GM21360 (cell line): ENCODE data around the gene CACNA1C.

Experiments used
- ATAC-seq: cut with Tn5 transposase; IDR thresholded peaks from one replicate; pipeline ENCODE4 v1.9.1; 2021; ENCODE audit warnings: mild to moderate bottlenecking, moderate library complexity; ENCODE audit not compliant: unreplicated experiment

CACNA1C gene

GRCh38 chr12:2526371-2526770 is 473.6 kb downstream of the CACNA1C start:
- no peak for ATAC-seq

DNA sequence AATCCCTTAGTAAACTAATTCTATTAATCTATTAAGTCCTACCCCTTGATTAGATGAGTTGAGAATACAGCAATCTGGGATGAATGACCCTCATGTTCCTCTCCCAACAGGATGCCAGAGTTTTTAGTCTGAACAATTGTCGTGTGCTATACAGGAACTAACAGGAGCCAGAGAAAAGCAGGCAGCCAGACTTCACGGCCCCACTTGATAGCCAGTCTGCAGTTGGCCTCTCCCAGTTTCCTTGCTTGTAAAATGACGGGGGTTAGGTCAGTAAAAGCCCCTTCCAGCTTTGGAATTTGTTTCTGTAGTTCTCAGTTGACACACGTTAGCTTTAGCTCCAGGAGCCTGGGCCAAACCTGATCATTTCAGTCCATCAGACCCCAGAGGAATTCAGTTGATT is 475.2 kb downstream of the CACNA1C start:
- ATAC-seq = no peak

DNA sequence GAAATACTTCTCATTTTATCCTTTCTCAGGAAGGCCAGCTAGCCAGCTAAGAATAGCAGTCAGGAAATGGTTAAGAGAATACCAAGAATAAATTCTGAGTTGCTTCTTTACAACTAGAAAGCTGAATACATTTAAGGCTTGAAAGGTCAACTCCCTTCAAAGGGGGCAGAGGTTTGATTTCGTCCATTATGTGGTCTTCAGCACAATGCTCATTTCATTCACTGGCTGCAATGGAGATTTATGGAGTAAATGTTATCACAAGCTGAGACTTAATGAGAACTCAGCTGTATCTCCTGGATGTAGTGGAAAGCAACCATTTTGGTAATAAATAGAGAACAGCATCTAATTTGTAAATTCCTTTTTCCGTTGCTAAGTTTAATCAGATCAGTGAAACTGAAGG is 477.0 kb downstream of the CACNA1C start:
- ATAC-seq = no peak

GRCh38 chr12:2531371-2531770 is 478.6 kb downstream of the CACNA1C start:
- ATAC-seq = no peak

- no peak for ATAC-seq
These were observed 480.2 kb downstream of the CACNA1C start for GRCh38 chr12:2533036-2533435.

GRCh38 chr12:2535583-2536204 is 482.9 kb downstream of the CACNA1C start:
- no peak for ATAC-seq

- ATAC-seq = no peak
These were observed 483.9 kb downstream of the CACNA1C start for GRCh38 chr12:2536724-2537123.

DNA sequence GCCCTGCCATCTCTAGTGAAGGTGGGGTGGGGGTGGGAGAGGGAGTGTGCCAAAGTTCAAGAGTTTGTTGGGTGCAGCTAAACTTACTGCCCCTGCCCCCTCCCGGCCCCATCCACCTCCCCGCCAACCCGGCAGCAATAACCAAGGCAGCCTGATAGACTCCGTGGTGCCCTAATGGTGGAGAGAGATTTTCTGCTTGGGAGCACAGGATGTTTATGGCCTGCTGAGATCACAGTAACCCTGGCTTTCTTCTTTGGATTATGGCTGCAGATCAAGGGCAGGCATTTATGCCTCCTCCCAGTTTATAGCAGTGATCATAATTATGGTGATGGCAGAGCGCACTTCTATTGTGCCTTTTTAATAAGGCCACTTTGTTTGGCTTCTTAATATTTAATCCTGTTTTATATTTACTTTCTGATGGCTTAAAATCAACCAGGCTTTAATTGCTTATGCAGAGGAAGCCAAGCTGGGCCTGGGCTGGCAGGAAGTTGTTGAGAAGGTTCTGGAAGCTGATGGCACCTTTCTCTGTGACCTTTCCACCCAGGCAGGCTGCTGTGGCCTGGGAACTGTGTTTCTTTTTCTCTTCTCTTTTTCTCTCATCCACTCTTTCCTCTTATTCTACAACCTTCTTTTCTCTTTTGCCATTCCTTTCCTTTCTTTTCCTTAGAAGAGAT is 485.2 kb downstream of the CACNA1C start:
- no peak for ATAC-seq

DNA sequence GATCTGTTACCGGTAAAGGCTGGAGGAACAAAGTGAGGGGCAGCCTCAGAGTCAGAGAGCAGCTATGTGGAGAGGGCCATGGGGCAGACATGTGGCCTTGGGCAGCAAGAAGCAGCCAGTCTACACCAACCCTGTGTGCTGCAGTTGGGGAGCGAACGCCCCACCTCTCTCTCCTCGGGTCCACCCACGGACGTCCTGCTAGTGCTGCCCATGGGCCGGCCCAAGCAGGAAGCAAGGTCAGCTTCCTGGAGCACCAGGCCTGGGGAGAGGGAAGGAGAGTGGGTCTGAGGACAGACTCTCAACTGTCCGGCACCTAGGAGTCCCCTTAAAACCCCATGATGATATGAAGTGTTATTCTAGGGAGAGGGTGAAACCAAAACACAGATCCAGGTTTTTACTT is 487.2 kb downstream of the CACNA1C start:
- no peak for ATAC-seq

- ATAC-seq = no peak
These were observed 487.8 kb downstream of the CACNA1C start for GRCh38 chr12:2540535-2540941.

GRCh38 chr12:2541631-2542204 is 488.9 kb downstream of the CACNA1C start:
- no peak for ATAC-seq

DNA sequence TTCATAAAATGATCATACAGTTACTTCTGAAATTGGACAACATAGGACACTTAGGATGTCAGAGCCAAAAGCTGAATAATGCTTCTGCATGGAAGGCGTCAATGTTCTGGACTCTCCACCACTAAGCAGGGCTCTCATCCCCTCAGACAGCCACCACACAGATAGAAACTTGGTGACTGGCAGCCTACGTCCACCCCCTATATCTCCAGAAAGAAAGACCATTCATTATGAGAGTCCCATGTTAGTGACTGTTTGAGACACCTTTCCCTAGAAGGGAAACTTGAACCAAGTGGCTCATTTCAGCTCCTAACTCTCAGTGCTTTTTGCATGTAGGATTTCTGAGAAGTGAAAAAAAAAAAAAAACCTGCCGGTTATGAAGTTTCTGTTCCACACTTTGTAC is 491.0 kb downstream of the CACNA1C start:
- no peak for ATAC-seq

DNA sequence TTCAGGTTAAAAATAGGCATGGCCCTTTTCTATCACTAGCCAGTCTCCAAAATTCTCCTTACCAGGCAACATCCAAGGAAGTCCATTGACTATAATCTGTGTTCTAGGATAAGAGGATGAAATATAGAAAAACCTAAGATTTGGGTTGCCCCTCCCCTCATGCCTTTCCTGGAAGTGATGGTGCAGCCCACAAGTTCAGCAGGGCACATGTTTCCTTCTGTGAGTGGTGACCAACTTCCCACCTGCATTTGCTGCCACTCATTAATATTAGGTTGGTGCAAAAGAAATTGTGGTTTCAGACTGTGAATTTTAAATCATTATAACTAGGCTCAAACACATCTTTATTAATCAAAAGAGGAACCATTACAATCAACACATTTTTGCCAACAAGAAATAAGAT is 491.4 kb downstream of the CACNA1C start:
- no peak for ATAC-seq

DNA sequence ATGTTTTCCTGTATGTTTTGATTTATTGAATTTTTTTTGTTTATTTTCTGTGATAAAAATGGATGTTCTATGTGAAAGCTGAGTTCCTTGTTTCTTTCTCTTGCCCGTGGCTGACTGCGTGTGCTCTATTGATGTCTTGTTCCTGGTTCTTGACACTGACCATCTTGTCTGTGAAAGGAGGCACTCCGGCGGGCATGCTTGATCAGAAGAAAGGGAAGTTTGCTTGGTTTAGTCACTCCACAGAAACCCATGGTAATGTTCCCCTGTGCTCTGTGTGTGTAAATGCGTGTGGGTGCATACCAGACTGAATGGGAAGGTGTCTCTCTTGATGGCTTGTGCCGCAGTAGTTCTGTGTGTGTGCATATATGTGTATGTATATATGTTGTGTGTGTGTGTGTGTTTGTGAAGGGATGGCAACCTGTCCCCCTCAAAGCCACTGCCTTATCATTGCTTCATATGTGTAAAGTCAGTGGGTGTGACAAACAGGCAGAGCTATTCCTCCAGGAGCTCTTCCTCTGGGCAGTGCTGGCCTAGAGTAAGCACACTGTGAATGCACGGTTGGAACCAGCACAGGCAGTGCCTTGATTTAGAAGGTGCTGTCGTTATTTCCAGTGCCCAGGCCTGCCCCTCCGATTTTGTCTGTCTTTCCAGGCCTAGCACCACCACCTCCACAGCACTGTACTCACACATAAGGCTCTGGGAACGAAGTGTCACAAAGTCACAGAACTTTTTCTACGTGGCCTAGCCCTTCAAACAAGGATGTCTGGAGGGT is 494.7 kb downstream of the CACNA1C start:
- no peak for ATAC-seq

DNA sequence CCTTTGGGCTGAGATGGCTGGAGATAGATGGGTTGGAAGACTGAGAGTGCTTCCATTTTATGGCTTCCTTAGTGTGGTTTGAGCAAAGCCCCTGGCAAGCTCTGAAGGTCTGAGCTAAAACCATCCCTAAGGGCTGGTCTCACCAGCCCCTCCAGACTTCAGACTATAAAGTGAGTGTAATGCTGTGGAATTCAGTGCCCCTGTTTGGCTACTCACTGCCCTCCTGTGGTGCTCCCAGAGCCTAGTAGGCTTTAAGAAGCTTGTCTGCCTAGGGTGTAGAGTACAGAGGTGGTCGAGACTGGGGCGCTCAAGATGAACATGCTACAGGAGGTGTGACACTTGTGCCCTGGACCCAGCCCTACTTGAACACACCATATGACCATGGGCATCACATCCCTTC is 495.3 kb downstream of the CACNA1C start:
- ATAC-seq = no peak

GRCh38 chr12:2550561-2551411 is 498.0 kb downstream of the CACNA1C start:
- ATAC-seq = no peak

DNA sequence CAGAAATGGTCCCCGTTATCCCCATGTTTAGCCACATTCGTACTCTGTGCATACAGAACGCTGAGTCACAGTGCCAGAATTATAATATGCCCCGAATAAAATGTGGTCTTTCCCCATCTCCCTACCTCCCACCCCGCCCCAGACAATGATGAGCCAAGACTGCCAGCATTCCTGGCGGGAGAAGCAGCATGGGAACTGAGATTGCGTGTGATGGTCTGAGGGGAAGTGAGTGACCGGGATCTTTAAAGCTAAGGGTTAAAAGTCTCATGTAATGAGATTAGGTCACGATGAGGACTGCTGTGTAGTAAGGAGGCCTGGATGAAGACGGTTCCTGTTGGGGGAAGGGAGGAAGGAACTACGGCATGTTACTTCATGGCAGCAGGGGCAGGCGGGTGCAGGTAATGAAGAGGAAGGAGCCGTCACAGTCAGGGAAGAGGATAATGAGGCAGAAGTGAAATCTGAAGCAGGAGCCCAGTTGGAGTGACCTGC is 498.7 kb downstream of the CACNA1C start:
- ATAC-seq = no peak

DNA sequence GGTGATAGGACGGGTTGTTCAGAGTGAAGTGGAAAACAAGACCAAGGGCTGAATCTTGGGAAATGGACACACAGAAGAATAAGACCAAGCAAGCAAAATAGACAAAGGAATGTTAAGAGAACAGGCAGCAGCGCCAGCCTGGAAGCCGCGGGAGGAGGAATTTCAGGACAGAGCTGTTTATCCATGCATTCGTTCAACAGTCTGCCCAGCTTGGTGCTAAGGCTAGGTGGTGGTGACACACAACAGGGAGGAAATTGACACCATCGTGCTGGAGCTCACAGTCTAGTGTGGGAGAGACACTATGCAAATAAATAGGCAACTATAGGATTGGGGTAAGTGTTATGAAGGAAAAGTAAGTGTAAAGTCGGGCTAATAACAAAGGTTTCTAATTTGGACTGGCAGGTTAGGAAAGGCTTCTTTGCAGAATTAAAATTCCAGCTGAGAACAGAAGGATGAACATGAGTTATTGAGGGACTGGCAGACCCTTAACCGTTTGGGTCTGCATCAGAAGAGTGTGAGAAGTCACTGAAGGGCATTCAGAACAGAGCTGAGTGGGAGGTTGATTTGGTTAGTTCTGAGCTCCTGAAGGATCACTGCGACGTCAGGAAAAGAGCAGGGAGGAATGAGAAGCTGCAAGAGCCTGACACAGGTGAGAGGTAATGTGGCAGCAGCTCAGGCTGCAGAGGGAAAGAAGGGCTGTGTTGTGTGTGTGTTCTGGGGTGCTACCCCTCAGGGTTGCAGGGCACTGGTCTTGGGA is 499.4 kb downstream of the CACNA1C start:
- no peak for ATAC-seq

DNA sequence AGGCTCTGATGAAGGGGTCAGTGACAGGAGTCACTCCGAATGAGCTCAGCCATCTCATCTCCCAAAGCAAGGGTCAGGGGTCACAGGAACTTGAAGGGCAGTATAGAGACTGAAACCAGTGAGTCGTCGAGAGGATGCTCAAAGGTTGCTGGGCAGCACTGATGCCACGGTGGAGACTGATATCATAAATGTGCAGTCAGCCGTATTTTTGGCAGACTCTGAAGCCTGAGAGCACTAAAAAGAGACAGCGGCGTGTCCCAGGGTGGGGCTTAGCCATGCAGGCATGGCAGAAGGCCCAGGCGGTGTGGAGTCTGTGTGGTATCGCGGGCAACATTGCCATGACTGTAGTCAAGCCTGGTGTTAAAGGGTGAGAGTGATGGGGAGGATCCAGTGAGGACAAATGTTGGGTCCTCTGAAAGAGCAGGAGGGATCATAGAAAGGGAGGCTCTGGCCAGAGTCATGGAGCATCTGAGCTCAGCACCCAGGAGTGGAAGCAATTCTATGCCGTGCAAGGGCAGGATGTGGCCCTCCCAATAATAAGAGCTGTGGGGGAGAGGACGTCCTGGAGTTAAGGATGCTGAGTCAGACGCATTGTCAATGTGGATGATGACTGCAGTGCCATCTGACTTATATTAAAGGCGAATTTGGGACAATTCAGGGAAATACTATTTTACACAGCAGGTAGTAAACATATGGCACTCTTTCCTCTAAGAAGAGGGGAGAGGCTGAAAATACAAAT is 500.8 kb downstream of the CACNA1C start:
- no peak for ATAC-seq
